ENCODE results near the gene PIP5KL1.

PIP5KL1 gene

DNA sequence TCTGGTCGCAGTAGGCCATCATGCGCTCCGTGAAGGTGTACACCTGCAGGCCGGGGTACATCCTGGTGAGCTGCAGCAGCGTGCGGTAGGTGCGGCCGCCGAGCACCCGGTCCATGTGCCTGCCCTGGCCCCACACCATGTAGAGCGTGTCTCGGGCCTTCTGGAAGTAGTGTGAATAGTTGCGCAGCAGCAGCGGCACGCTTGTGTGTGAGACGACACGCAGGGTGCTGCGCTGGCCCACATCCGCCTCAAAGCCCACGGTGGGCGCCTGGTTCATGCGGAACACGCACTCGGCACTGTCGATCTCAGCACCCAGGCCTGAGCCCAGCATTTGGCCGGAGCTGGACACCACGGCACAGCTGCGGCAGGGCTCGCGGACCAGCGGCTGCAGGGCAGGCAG, 18.3 kb downstream of the PIP5KL1 start:
- Histone ChIP-seq H3K27me3 (ENCODE audit: insufficient read depth, low read length) (no peaks in the 10 kb centered on the region), H3K27ac (ENCODE audit: low read depth, low read length) (no peak overlapping the region), H3K79me2 (ENCODE audit: control insufficient read depth, insufficient read depth, low read length, unreplicated experiment) (peaks cover 25% of the 10 kb centered on the region), H3K4me3 (ENCODE audit: low read depth, low read length) (no peak overlapping the region), H2AFZ (ENCODE audit: low read length, unreplicated experiment) (no peak overlapping the region), H3K36me3 (ENCODE audit: insufficient read depth, low read length) (no peaks in the 10 kb centered on the region), H3K4me1 (ENCODE audit: control insufficient read depth, insufficient read depth, low read length, unreplicated experiment) (peaks cover 15% of the 10 kb centered on the region)

DNA sequence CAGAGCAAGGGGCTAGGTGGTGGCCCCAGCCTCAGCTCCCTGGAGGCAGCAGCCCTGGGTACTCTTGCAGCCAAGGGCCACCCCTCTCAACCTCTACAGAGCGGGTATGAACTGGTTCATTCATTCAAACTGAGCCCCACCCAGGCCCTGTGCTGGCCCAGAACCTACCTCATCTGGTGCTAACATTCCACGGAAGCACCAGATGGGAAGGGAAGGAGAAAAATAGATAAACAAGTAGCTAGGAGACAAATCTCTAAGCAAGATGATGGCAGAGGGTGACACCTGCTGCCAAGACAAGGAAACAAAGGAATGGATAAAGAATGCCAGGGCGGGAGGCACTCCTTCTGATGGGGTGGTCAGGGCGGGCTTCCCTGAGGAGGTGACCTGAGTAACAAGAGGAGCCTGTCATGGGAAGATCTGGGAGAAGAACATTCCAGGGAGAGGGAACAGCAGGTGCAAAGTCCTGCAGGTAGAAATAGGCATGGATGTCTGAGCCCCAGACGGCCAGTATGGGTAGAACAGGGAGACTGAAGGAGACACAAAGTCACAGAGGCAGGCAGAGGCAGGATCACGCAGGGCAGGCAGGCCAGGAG, 19.9 kb downstream of the PIP5KL1 start:
- H3K27ac ChIP-seq (ENCODE audit: low read depth, low read length), result no peak overlapping the region
- no peak overlapping the region for H2AFZ ChIP-seq (ENCODE audit: low read length, unreplicated experiment)
- no peaks in the 10 kb centered on the region for H3K27me3 ChIP-seq (ENCODE audit: insufficient read depth, low read length)
- no peaks in the 10 kb centered on the region for H3K36me3 ChIP-seq (ENCODE audit: insufficient read depth, low read length)
- H3K4me1 ChIP-seq (ENCODE audit: control insufficient read depth, insufficient read depth, low read length, unreplicated experiment), result peaks cover 15% of the 10 kb centered on the region
- no peak overlapping the region for H3K4me3 ChIP-seq (ENCODE audit: low read depth, low read length)
- H3K79me2 ChIP-seq (ENCODE audit: control insufficient read depth, insufficient read depth, low read length, unreplicated experiment), result peaks cover 15% of the 10 kb centered on the region

DNA sequence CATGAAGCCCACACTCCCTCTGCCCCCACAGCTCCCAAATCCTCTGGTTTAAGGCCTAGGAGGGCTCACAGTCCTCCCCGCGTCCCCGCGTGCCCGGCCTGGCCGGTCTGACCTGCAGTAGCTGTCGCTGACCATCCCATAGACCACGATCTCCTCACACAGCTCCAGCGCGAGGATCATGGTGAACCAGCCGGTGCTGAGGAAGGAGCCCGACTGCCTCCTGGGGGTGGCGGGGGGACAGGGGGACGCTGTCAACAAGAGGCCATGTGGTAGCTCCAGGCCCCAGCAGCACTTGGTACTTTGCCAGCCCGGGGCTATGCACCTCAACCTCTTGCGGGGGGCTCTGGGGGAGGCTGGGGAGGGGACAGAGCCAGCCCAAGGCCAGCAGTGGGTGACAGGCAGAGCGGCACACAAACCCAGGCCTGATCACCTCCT, 20.7 kb downstream of the PIP5KL1 start:
- Histone ChIP-seq H3K36me3 (ENCODE audit: insufficient read depth, low read length) (no peaks in the 10 kb centered on the region), H3K27ac (ENCODE audit: low read depth, low read length) (no peak overlapping the region), H2AFZ (ENCODE audit: low read length, unreplicated experiment) (no peak overlapping the region), H3K4me1 (ENCODE audit: control insufficient read depth, insufficient read depth, low read length, unreplicated experiment) (peaks cover 15% of the 10 kb centered on the region), H3K79me2 (ENCODE audit: control insufficient read depth, insufficient read depth, low read length, unreplicated experiment) (peaks cover 7% of the 10 kb centered on the region), H3K4me3 (ENCODE audit: low read depth, low read length) (no peak overlapping the region), H3K27me3 (ENCODE audit: insufficient read depth, low read length) (no peaks in the 10 kb centered on the region)

DNA sequence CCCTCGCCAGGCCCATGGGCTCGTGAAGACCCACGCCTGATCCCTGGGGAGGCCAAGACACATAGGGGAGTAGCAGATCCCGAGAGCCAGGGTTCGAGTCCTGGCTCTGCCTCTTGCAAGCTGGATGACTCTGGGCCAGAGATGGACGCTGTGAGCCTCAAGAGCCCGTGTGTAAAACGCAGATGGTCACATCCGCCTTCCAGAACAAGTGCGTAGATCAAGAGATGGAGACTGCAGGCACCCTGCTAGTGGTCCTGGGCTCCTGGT, 22.0 kb downstream of the PIP5KL1 start:
- Histone ChIP-seq H3K27ac (ENCODE audit: low read depth, low read length) (no peak overlapping the region), H3K4me1 (ENCODE audit: control insufficient read depth, insufficient read depth, low read length, unreplicated experiment) (peaks cover 22% of the 10 kb centered on the region), H3K27me3 (ENCODE audit: insufficient read depth, low read length) (no peaks in the 10 kb centered on the region), H3K36me3 (ENCODE audit: insufficient read depth, low read length) (no peaks in the 10 kb centered on the region), H3K4me3 (ENCODE audit: low read depth, low read length) (no peak overlapping the region), H3K79me2 (ENCODE audit: control insufficient read depth, insufficient read depth, low read length, unreplicated experiment) (peaks cover 3% of the 10 kb centered on the region), H2AFZ (ENCODE audit: low read length, unreplicated experiment) (no peak overlapping the region)

DNA sequence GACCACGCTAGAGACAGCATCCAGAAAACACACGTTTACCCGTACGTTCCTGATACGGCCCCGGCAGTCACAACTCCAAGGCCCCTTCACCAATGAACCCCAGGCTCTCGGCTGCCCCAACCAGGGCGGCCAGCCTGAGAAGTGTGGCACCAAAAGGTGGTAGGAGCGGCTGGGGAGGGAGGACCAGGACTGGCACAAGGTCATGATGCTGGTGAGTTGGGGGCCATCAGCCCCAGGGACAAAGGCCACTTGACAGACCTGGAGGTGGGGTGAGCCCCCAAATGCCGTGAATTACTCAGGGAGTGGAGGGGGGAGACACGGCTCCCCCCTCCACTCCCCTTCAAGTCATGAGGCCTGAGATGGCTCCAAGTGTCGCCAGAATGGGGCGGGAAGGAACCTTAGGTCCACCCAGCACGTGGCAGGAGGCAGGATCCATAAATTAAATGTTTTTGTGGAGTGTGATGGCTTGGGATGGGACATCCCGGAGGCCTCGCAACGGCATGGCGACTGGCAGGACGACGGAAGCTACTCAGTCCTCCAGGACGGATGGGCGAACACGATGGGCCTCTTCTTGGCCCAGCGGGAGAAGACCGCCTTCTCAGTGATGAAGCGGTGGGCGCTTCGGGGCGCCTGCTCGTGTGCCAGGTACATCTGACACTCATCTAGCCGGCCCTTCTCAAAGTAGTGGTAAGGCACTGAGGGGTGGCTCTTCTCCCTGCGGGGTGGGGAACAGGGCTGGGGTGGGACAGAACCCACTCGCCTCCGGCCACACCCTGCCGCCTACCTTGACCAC, 22.5 kb downstream of the PIP5KL1 start:
- no peaks in the 10 kb centered on the region for H3K27me3 ChIP-seq (ENCODE audit: insufficient read depth, low read length)
- H3K36me3 ChIP-seq (ENCODE audit: insufficient read depth, low read length), result no peaks in the 10 kb centered on the region
- no peak overlapping the region for H2AFZ ChIP-seq (ENCODE audit: low read length, unreplicated experiment)
- no peak overlapping the region for H3K4me3 ChIP-seq (ENCODE audit: low read depth, low read length)
- H3K79me2 ChIP-seq (ENCODE audit: control insufficient read depth, insufficient read depth, low read length, unreplicated experiment), result peaks cover 3% of the 10 kb centered on the region
- H3K4me1 ChIP-seq (ENCODE audit: control insufficient read depth, insufficient read depth, low read length, unreplicated experiment), result peaks cover 28% of the 10 kb centered on the region
- H3K27ac ChIP-seq (ENCODE audit: low read depth, low read length), result no peak overlapping the region

DNA sequence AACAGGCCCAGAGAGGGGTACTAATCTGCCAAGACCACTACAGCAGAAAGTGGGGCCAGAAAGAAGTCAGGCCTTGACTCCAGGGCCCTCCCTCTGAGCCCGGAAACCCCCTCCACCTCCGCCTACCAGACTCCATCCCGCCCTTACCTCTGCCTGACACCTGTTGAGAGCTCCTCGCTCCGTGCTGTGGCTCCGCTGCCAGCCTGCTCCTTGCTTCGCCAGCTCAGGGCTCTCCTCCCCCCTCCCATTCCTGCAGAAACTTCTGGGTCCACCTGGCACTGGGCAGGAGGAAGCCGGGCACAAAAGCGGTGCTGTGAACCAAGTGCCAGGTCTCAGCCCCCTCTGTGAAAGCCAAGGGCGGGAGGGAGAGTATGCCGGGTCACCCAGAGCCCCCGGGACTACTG, 24.8 kb downstream of the PIP5KL1 start:
- no peaks in the 10 kb centered on the region for H3K27me3 ChIP-seq (ENCODE audit: insufficient read depth, low read length)
- H3K4me1 ChIP-seq (ENCODE audit: control insufficient read depth, insufficient read depth, low read length, unreplicated experiment), result peaks cover 34% of the 10 kb centered on the region
- no peaks in the 10 kb centered on the region for H3K79me2 ChIP-seq (ENCODE audit: control insufficient read depth, insufficient read depth, low read length, unreplicated experiment)
- no peaks in the 10 kb centered on the region for H3K36me3 ChIP-seq (ENCODE audit: insufficient read depth, low read length)
- H3K4me3 ChIP-seq (ENCODE audit: low read depth, low read length), result no peak overlapping the region
- no peak overlapping the region for H3K27ac ChIP-seq (ENCODE audit: low read depth, low read length)
- no peak overlapping the region for H2AFZ ChIP-seq (ENCODE audit: low read length, unreplicated experiment)

DNA sequence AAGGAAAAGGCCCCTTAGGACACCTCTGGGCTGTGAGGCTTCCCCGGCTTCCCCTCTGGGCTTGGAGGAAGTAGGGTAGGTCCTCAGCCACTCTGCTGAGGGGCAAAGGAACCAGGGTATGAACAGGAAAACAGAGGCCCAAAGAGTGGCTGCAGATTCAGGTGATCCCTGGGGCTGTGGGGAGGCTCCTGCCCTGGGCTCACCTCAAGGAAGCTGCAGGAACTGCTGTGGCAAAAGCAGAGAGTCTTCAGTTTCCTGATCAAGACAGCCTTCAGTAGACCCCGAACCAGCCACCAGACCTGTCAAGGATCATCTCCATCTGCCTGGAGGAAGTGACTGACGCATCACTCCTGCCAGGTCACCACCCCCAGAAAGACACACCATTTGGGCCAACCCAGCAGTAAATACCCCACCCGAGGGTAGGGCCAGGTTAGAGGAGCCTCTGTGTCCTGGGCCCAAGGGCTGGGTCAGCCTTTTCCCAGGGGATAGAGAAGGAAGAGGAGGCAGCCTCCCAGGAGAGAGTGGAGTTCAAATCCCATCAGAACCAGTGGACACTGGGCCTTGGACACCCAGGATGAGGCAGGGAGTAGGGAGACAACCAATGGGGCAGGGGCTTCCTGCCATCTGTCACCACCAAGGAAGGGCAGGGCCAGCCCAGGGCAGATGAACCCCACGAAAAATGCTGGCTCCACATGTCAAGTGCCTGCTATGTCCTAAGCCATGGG, 25.4 kb downstream of the PIP5KL1 start:
- Histone ChIP-seq H3K4me3 (ENCODE audit: low read depth, low read length) (no peak overlapping the region), H3K4me1 (ENCODE audit: control insufficient read depth, insufficient read depth, low read length, unreplicated experiment) (peaks cover 34% of the 10 kb centered on the region), H3K27ac (ENCODE audit: low read depth, low read length) (0 out of 2 replicates have a peak overlapping the region, but pooled peaks have one; percentile 13)

DNA sequence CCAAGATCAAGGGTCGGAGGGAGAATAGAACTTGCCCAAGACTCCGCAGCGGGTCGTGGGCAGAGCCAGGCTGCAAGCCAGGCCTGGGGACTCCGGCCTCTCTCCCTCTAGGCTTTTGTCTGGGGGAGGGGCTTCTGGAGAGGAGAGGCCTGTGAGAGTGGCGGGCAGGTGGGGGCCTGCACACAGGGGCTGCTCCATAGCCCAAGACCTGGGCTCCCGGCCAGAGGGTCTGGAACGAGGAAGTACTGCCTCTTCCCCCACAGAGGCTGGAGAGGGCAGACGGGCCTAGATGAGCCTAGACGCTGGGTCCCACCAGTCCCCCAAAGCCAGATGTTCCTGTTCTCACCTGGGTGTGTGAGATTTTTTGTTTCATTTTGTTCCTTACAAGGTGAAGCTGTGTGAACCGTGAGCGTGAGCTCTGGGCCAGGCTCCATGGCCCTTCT, 26.0 kb downstream of the PIP5KL1 start:
- H3K27me3 ChIP-seq (ENCODE audit: insufficient read depth, low read length), result no peaks in the 10 kb centered on the region
- no peak overlapping the region for H2AFZ ChIP-seq (ENCODE audit: low read length, unreplicated experiment)
- H3K4me3 ChIP-seq (ENCODE audit: low read depth, low read length), result no peak overlapping the region
- peaks cover 39% of the 10 kb centered on the region for H3K4me1 ChIP-seq (ENCODE audit: control insufficient read depth, insufficient read depth, low read length, unreplicated experiment)
- no peak overlapping the region for H3K27ac ChIP-seq (ENCODE audit: low read depth, low read length)
- no peaks in the 10 kb centered on the region for H3K79me2 ChIP-seq (ENCODE audit: control insufficient read depth, insufficient read depth, low read length, unreplicated experiment)
- H3K36me3 ChIP-seq (ENCODE audit: insufficient read depth, low read length), result no peaks in the 10 kb centered on the region

More for the DNA sequence above, 25.4 kb downstream of the PIP5KL1 start:
- H2AFZ ChIP-seq (ENCODE audit: low read length, unreplicated experiment), result no peak overlapping the region
- H3K79me2 ChIP-seq (ENCODE audit: control insufficient read depth, insufficient read depth, low read length, unreplicated experiment), result no peaks in the 10 kb centered on the region
- no peaks in the 10 kb centered on the region for H3K36me3 ChIP-seq (ENCODE audit: insufficient read depth, low read length)
- H3K27me3 ChIP-seq (ENCODE audit: insufficient read depth, low read length), result no peaks in the 10 kb centered on the region

DNA sequence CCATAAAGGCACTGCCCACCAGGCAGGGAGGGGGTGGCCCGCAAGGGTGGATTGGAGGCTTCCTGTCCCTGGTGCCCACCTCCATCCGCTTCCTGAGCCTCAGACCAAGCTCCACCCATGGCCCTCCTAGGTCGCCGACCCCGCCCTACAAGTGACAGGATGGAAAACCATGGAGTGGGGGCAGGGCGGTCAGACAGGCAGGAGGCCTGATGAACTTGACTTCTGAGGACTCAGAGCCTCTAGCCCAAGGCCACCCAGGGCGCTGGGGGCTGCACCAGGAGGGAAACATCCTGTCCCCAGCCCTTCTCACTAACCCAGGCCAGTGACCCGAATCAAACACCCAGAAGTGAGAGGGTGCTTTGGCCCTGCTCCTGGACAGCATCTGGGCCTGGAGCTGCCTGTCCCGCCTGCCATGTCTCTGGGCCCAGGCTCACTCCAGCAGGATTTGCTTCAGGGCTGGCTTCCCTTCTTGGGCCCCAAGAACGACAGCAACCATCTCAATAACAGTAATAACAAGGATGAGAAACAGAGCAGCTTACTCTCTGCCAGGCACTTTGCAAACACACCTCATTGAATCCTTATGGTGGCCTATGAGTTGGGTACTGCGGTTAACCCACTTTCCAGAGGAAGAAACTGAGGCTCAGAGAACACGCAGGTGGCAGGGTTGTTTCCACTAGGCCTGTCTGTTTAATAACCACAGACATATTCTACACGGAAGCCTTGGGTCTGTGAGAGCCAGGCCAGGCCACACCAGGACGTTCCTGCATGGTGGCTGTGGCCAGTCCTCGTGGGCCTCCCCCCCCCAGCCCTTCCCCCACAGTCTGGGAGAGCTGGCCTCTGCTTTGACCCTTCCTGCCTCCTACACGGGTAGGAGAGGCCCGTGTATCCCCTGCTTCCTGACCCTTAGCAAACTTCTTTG, 26.8 kb downstream of the PIP5KL1 start:
- no peak overlapping the region for H2AFZ ChIP-seq (ENCODE audit: low read length, unreplicated experiment)
- H3K27me3 ChIP-seq (ENCODE audit: insufficient read depth, low read length), result no peaks in the 10 kb centered on the region
- no peaks in the 10 kb centered on the region for H3K79me2 ChIP-seq (ENCODE audit: control insufficient read depth, insufficient read depth, low read length, unreplicated experiment)
- H3K36me3 ChIP-seq (ENCODE audit: insufficient read depth, low read length), result no peaks in the 10 kb centered on the region
- H3K4me1 ChIP-seq (ENCODE audit: control insufficient read depth, insufficient read depth, low read length, unreplicated experiment), result peaks cover 39% of the 10 kb centered on the region
- H3K27ac ChIP-seq (ENCODE audit: low read depth, low read length), result peak overlapping the region; percentile 43
- no peak overlapping the region for H3K4me3 ChIP-seq (ENCODE audit: low read depth, low read length)
